Smooth muscle cell (in vitro differentiated cells): ENCODE measurements around the gene PSMD6. TPM values are rescaled to one million over a fixed set of nuclear protein-coding genes. Genes with fewer than 3 reads are reported as not detected.

ENCODE experiments used
- DNase-seq: peaks from one replicate; lab custom pipeline; 2025; ENCODE audit not compliant: unreplicated experiment; lab: John Stamatoyannopoulos, UW
- H2AFZ ChIP-seq: fragments of 200-600 bp; sonication (generic); 2 replicates; pipeline ENCODE4 v1.6.0; 2016; ENCODE audit warnings: antibody characterized with exemption, low read depth, mild to moderate bottlenecking
- H3F3A ChIP-seq: fragments of 200-600 bp; sonication (generic); 2 replicates; pipeline ENCODE4 v1.6.0; 2017; ENCODE audit warnings: antibody characterized with exemption, low read depth
- H3K27ac ChIP-seq: fragments of 200-600 bp; sonication (generic); 2 replicates; pipeline ENCODE4 v1.5.1; 2016; ENCODE audit warnings: low read depth, mild to moderate bottlenecking
- H3K27me3 ChIP-seq: fragments of 200-600 bp; sonication (generic); 2 replicates; pipeline ENCODE4 v1.6.1; 2016; ENCODE audit warnings: low read depth, mild to moderate bottlenecking
- H3K36me3 ChIP-seq: fragments of 200-600 bp; sonication (generic); 2 replicates; pipeline ENCODE4 v1.5.1; 2016; ENCODE audit warnings: low read depth
- H3K4me1 ChIP-seq: fragments of 200-600 bp; sonication (generic); 2 replicates; pipeline ENCODE4 v1.5.1; 2016; ENCODE audit warnings: low read depth
- H3K4me2 ChIP-seq: fragments of 200-600 bp; sonication (generic); 2 replicates; pipeline ENCODE4 v1.6.0; 2016; ENCODE audit warnings: mild to moderate bottlenecking
- H3K4me3 ChIP-seq: fragments of 200-600 bp; sonication (generic); 2 replicates; pipeline ENCODE4 v1.5.1; 2016; ENCODE audit warnings: mild to moderate bottlenecking
- H3K79me2 ChIP-seq: fragments of 200-600 bp; sonication (generic); 2 replicates; pipeline ENCODE4 v1.6.0; 2016; ENCODE audit warnings: low read depth, mild to moderate bottlenecking
- H3K9ac ChIP-seq: fragments of 200-600 bp; sonication (generic); 2 replicates; pipeline ENCODE4 v1.6.0; 2016; ENCODE audit warnings: low read depth
- H3K9me3 ChIP-seq: fragments of 200-600 bp; sonication (generic); replicated peaks from 2 replicates; pipeline ENCODE4 v1.5.1; 2016; ENCODE audit warnings: low read depth
- H4K20me1 ChIP-seq: fragments of 200-600 bp; sonication (generic); 2 replicates; pipeline ENCODE4 v1.6.0; 2016; ENCODE audit warnings: low read depth
- CTCF ChIP-seq: fragments of 200-600 bp; sonication (generic); IDR thresholded peaks from 2 replicates; pipeline ENCODE4 v1.5.1; 2017; ENCODE audit warnings: borderline replicate concordance, mild to moderate bottlenecking, antibody characterized with exemption; ENCODE audit not compliant: insufficient read depth, poor library complexity, severe bottlenecking
- WGBS: methylation state at CpG from one replicate; pipeline ENCODE4 v1.1.7; 2016; ENCODE audit warnings: low lambda C conversion rate; 5-methylcytosine and 5-hydroxymethylcytosine counted together
- polyA plus RNA-seq: library from polyadenylated mRNA; unstranded; fragments of >200 nt; fragmentation: Nextera tagmentation; extraction: Ambion mirVana; gene quantifications from 2 replicates; pipeline ENCODE4 v1.2.1, GENCODE V29; 2016
- total RNA-seq: library from RNA; depleted of rRNA; stranded (reverse); fragments of >200 nt; gene quantifications from 2 replicates; pipeline ENCODE4 v1.2.3, GENCODE V29; 2014

PSMD6 gene
- total and polyA plus RNA-seq, 2 experiments from 2014 or later = 109 to 119 TPM

DNA sequence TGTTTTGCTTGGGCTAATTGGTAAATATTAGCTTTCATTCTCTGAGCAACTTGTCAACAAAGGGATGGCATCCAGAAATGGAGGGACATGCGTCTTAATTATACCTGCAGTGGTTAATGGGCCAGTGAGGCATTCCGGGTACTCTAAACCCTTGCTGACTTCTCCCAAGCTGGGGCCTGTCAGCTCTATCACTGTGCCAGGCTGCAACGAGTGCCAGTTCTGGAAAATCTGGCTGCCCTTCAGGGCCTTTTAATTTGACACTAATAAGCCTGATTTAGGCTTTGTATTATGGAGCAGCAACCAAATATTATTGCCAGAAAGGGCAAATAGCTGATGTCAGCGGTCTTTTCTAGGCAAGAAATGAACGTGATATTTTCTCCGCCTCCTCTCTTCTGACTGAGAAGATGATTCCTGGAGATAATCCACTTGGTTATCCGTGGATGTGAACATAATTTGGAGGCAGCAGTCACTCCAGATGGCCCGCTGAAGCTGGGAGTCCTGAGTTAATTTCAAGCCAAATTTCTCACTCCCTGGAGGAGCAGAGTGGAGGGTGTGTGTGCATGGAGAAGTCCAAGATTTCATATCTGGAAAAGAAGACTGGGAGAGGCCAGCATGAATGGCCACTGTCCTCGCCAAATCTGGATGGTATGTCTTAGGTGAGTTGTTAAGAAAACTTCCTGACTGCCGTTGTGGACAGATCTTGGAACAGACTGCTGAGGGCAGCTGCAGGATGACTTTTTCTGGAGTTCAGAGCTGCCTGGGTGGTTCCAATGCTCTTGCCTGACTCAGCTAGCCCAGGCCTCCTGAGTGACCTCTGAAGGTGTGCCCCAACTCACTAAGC lies 44.4 kb upstream of the PSMD6 start:
- H3K79me2 ChIP-seq = no peaks in the 10 kb centered on the region
- no peak for TF ChIP-seq CTCF
- no peak overlapping the region for H3K4me2 ChIP-seq
- 85% methylated on average over 10 of the region's 10 CpGs for WGBS
- H3K36me3 ChIP-seq = no peaks in the 10 kb centered on the region
- no peak overlapping the region for H3K9ac ChIP-seq
- H3F3A ChIP-seq = peaks cover 4% of the 10 kb centered on the region
- no peaks in the 10 kb centered on the region for H4K20me1 ChIP-seq
- peaks cover 10% of the 10 kb centered on the region for H3K4me1 ChIP-seq
- H3K27me3 ChIP-seq = no peaks in the 10 kb centered on the region
- H3K27ac ChIP-seq = no peak overlapping the region
- H3K4me3 ChIP-seq = no peak overlapping the region
- no peak for DNase-seq
- H3K9me3 ChIP-seq = no peaks in the 10 kb centered on the region
- no peak overlapping the region for H2AFZ ChIP-seq

DNA sequence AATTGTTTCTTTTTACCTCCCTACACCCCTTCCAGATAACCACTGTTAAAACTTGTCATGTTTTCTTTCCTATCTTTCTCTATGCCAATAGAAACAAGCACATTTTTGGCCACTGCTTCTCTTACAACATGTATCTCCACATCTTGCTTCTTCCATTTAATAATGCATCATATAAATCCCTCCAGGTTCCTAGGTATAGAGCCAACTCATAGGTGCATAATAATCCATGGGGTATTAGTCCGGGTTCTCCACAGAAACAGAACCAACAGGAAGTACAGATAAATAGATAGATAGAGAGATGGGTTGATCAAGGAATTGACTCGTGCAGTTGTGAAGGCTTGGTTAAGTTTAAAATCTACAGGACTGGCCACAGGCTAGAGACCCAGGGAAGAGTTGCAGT lies 41.5 kb upstream of the PSMD6 start:
- Histone ChIP-seq H3F3A (no peaks in the 10 kb centered on the region), H3K9ac (no peak overlapping the region), H3K4me3 (no peak overlapping the region), H3K4me2 (no peak overlapping the region), H3K4me1 (peaks cover 16% of the 10 kb centered on the region), H3K36me3 (no peaks in the 10 kb centered on the region), H3K9me3 (no peaks in the 10 kb centered on the region), H2AFZ (no peak overlapping the region), H3K79me2 (no peaks in the 10 kb centered on the region), H3K27ac (no peak overlapping the region), H4K20me1 (no peaks in the 10 kb centered on the region), H3K27me3 (no peaks in the 10 kb centered on the region)
- no peak for DNase-seq
- 92% methylated on average over 2 of the region's 2 CpGs for WGBS
- TF ChIP-seq CTCF = no peak

- Histone ChIP-seq H2AFZ (no peak overlapping the region), H3K9ac (no peak overlapping the region), H3K27me3 (no peaks in the 10 kb centered on the region), H3K36me3 (no peaks in the 10 kb centered on the region), H3K79me2 (no peaks in the 10 kb centered on the region), H3K9me3 (no peaks in the 10 kb centered on the region), H3F3A (no peaks in the 10 kb centered on the region), H3K4me1 (peaks cover 16% of the 10 kb centered on the region), H4K20me1 (no peaks in the 10 kb centered on the region), H3K4me3 (no peak overlapping the region), H3K27ac (no peak overlapping the region), H3K4me2 (no peak overlapping the region)
- TF ChIP-seq CTCF = no peak
- no peak for DNase-seq
- 89% methylated on average over 2 of the region's 2 CpGs for WGBS
Measured at GRCh38 chr3:64063983-64064438, 40.7 kb upstream of the PSMD6 start.
